NCI-H128 (cell line): Measurements from ENCODE around the gene CSRP2.

Experiments
- DNase-seq: peaks from one replicate; lab custom pipeline; 2025; ENCODE audit not compliant: unreplicated experiment; lab: John Stamatoyannopoulos, UW

Gene CSRP2

DNA sequence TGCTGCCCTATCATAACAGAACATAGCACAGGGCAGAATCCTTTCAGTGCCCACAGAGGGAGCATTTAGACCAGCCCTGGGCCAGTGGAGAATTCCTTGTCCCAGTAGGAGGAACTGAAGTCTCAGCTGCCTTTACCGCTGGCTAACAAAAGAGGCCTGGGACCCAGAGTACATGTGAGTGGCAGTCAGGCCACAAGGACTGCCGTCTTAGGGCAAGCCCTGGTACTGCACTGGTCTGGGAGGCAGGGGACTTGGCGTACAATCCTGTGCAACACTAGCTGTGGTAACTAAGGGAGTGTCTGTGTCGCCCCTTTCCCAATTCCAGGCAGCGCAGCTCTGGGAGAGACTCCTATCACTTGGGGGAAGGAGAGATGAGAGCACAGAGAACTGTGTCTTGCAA, 17.0 kb upstream of the CSRP2 start:
- no peak for DNase-seq

DNA sequence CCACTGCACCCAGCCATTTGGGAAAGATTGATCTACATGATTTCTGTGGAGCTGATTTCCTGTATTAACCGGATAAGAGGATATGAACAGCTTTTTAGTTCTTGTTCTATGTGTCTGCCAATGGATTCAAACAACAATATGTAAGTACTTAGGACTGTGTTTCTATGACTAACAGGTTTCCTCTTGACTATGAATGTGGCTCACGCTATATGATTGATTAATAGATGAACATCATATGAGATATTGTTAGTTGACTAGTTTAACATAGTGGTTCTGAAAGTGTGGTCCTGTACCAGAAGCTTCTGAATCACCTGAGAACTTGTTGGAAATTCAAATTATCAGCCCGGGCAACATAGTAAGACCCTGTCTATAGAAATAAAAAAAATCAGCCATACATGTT, 12.8 kb upstream of the CSRP2 start:
- no peak for DNase-seq

GRCh38 chr12:76890151-76891143, 11.6 kb upstream of the CSRP2 start:
- no peak for DNase-seq

GRCh38 chr12:76888775-76889174, 10.0 kb upstream of the CSRP2 start:
- no peak for DNase-seq

GRCh38 chr12:76883811-76884210, 5.0 kb upstream of the CSRP2 start:
- no peak for DNase-seq

DNA sequence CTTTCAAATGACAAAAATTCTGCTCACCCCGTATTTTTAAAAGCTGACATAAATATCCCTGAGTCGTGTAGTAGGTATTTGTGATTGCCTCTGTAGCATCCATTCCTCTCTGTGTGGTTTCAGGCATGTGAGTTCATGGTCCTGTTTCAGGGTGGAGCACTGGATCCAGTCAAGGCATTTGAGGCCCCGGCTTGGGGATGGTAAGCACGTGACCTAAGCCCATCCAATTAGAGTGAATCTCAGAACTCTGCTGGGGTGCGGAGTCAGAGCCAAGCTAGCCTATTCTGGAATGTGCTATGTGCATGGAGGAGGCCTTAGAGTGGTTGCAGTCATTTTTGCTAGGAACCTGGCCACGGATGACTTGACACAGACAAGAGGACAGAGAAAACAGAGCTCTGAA, 4.3 kb upstream of the CSRP2 start:
- no peak for DNase-seq

GRCh38 chr12:76882367-76882766, 3.5 kb upstream of the CSRP2 start:
- DNase-seq: no peak

GRCh38 chr12:76881142-76881541, 2.3 kb upstream of the CSRP2 start:
- DNase-seq: no peak

DNA sequence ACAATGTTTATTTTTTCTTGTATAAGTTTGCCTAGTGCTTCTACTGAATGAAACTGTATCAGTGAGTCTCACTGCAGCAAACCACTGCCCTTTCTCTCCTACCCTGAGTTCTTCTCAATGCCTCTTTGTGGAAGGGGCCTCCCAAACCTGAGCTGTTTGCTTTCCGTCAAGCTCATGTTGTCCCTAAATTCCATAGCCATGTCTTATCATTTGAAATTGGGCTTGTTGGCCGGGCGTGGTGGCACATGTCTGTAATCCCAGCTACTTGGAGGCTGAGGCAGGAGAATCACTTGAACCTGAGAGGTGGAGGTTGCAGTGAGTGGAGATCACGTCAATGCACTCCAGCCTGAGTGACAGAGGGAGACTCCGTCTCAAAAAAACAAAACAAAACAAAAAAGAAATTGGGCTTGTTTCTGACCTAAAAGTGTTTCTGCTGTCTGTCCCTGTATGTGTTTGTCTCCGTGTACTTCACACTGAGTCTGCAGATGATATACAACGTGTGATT, 1.8 kb upstream of the CSRP2 start:
- no peak for DNase-seq

DNA sequence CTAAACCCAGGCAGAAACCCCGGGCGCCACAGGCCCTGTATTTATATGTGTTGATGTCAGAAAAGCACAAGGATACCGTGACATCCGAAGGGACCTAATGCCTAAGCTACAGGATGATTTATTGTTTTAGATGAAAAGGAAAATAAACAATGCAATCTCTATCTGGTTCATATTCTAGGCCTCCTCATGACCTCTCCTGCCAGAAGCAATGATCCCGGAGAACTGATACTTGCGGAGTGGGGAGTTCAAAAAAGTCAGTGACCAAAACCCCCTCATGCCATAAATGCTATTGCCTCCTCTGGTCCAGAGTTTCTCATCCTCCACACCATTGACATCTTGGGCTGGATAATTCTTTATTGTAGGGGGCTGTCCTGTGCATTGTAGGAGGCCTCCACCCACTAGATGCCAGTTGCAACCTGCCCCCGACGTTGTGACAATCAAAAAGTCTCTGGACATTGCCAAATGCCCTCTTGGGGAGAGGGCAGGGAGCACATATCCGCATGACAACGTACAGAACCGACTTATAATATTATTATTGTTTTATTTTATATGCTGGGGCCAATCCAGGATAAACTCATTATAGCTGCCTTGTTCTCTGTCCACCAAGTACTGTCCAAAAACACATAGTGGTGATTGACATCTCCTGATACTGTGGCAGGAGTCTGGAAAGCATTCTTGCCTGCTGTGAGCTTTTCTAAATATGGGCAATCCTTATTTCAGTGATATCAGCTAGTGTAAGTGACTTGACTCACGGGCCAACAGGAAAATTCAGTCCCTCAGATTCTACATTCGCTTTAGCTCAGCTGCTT, 1.1 kb upstream of the CSRP2 start:
- no peak for DNase-seq

DNA sequence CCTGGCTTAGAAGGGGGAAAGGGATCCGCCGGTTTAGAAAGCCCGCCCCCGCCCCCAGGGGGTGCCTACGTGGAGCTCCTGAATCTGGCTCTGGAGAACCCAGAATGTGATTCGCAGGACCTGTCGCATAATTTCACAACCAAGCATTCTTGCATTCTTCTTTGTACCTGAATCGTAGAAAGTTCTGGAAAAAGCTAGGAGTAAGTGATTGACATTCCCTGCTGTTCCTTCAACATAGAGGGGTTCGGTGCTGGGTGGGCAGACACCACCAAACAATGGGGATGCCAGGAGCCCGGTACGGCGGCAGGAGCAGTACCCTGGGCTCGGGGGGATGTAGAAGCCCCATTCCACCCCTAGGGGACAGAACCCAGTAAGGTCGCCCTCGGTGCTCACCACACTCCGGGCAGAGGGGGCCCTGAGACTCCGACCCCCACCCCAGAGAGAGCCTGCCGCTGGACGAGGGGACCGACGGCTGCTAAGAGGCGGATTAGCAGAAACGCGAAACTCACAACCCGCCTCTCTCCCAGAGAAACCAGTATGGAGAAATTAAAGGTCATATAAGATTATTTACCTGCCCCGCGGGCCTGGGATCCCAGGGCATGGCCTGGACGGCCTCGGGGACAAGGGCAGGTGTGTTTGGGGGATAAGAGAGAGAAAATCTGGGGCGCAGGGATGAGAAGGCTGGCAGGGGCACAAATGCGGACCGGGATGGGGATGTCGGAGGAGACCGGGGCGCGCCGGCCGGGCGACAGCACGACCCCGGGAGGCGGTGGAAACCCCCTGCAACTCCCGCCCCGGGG, 520 bp downstream of the CSRP2 start:
- no peak for DNase-seq

DNA sequence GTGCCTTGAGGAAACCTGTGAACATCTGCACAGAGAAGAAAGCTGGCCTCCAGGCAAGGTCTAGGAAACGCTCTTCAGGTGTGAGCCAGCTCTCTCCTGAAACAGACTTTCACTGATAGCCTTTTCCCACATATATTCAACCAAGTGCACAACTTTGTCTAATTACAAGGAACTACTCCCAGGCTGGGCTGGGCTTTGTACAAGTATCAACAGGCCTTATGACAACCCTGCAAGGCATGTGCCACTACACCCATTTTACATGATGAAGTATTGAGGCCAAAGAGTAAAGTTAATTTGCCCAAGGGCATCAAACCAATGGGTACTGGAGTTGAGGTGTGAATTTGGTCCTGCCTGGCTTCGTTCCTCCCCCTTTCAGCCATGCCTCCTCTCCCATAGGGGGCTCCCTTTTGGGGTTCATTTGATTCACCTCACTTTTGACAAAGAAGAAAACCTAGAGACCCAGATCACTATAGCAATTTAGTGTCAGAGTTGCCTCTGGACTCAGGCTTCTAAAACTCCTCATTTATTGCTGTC, 2.1 kb downstream of the CSRP2 start:
- no peak for DNase-seq

GRCh38 chr12:76874491-76875190, 4.2 kb downstream of the CSRP2 start:
- no peak for DNase-seq

DNA sequence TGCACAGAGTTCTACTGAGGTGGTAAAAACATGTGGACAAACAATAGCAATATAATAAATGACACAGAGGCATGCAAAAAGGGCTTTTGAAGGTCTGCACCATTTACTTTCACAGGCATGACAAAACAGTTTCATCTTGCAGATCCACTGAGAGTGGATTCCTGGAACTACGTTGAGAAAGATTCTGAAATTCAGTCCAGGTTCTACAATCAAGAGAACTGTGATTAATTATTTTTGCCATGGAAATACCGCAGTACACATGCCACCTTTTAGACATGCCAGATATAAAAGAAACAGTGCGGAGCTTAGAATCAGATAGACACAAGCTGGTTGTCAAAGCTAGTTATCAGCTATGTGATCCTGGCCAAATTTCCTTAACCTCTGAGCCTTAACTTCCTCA, 4.8 kb downstream of the CSRP2 start:
- DNase-seq: no peak

DNA sequence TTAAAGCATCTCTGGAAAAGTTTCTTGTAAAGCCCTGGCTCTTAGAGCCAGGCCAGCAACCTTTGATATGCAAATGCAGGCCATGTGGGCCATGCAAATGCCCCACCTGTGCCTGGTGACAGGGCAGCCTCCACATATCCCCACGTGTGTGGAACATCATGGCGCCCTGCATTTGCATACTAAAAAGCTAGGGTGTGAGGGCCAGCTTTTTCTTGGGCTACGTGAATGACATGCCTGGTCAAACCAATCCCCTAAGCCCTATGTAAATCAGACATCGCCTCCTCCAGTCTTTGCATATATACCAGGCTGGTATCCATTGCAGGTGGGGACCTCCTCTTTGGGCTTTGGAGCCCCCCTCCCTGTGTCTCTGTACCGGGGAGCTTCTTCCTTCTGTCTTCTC, 6.4 kb downstream of the CSRP2 start:
- DNase-seq: no peak

- no peak for DNase-seq
Observed at GRCh38 chr12:76871742-76872141, 7.1 kb downstream of the CSRP2 start.

DNA sequence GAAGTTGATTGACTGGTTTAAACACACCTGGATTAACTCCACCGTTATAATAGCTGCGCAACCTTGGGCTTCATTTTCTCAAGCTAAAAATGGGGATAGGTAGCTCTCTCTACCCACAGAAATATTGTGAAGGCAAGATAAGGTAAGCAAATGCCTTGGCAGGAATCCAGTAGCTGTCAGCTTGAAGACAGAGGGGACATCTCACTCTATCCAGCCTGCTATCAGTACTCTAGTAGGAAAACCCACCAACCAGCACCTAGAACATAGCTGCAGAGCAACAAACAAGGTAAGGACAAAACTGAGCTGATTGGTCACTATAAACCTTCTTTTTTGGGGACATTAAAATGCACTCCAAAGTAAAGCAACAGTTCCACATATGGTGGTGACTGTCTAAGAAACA, 7.7 kb downstream of the CSRP2 start:
- DNase-seq: no peak

- DNase-seq: no peak
Observed at GRCh38 chr12:76866726-76867125, 12.1 kb downstream of the CSRP2 start.

GRCh38 chr12:76866151-76866567, 12.7 kb downstream of the CSRP2 start:
- DNase-seq: no peak

DNA sequence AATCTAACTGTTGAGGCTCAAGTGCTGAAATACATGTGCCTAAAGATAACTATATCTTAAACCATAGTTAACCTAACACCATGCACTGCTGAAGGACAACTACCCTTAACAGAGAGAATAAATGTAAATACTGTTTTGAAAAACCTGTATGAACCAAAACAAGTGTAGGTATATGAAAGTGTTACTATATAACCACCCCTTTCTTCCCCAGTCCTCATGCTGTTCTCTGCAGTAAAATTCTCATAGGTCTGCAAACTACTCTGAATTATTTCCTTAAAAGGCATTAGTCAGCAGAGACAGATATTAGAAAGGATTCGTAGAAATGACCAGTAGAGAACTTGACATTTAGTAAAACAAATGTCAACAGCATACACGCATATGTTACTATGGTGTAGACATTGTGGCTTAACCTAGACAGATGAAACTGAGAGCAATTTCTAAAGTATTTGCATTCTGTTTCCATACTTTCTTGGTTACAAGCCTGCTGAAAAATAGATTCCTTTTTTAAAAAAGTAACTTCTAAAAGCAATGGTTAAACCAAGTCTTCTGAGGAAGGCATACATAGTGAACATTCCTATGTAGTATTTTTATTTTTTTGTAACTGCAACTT, 13.9 kb downstream of the CSRP2 start:
- DNase-seq: no peak
